GM19372 (cell line): ENCODE data around the gene SNRNP48.
A peak's percentile ranks its signal among the peaks of the same experiment; 100 is the strongest.

Experiments
- ATAC-seq: cut with Tn5 transposase; IDR thresholded peaks from one replicate; pipeline ENCODE4 v1.9.1; 2021; ENCODE audit warnings: mild to moderate bottlenecking, low read depth, moderate library complexity; ENCODE audit not compliant: unreplicated experiment

The SNRNP48 gene, protein sequence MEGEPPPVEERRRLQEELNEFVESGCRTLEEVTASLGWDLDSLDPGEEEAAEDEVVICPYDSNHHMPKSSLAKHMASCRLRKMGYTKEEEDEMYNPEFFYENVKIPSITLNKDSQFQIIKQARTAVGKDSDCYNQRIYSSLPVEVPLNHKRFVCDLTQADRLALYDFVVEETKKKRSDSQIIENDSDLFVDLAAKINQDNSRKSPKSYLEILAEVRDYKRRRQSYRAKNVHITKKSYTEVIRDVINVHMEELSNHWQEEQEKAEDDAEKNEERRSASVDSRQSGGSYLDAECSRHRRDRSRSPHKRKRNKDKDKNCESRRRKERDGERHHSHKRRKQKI

GRCh38 chr6:7589949-7590917 is at the start of gene SNRNP48:
SNRNP48 (plus strand) TSS chr6:7590198; CDS start chr6:7590258, 60 bp downstream.
- ATAC-seq = peak; percentile 98

DNA sequence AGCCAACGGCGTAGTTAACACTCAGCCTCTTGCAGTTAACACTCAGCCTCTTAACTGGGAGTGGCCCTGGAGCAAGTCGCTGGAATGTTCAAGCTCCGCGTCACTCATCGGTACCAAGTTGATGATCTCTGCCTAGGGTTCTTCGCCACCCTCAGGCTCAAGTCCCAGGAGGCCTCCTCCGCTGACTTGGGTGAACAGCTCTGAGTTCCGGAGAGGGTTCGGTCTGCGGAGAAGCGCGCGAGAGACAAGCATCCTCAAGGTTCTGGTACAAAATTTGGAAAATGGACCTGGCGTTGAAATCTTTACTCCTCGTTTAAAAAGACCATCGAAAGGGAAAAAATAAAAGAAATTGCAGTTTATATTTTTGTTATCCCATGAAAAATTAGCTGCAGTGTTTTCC is 49.4 kb upstream of the SNRNP48 start:
- no peak for ATAC-seq

DNA sequence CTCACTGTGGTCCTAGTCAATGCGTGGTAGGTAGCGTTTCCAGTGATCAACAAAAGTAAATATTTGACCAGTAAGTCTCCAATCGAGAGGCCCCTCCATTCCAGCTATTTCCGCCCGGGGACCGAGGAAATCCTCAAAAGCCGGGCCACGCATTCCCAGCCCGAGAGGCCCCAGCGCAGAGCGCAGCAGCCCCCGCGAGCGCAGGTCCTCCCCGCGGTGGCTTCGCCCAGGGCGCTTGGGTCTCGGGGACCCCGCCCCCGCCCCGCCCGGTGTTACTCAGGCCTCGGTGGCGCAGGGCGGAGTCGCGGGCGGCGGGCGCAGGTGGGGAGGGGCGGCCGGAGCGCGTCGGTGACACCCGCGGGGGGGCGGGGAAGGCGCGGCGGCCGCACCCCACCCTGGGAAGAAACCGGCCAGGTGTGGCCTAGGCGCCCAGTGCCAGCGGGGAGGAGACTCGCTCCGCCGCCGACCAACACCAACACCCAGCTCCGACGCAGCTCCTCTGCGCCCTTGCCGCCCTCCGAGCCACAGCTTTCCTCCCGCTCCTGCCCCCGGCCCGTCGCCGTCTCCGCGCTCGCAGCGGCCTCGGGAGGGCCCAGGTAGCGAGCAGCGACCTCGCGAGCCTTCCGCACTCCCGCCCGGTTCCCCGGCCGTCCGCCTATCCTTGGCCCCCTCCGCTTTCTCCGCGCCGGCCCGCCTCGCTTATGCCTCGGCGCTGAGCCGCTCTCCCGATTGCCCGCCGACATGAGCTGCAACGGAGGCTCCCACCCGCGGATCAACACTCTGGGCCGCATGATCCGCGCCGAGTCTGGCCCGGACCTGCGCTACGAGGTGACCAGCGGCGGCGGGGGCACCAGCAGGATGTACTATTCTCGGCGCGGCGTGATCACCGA is 48.6 kb upstream of the SNRNP48 start, which contains the start of gene DSP:
TSS of gene DSP (plus strand) at position 497 of the 890 bp plus-strand sequence. CDS start at position 742, 245 bp downstream.
- ATAC-seq = no peak

DNA sequence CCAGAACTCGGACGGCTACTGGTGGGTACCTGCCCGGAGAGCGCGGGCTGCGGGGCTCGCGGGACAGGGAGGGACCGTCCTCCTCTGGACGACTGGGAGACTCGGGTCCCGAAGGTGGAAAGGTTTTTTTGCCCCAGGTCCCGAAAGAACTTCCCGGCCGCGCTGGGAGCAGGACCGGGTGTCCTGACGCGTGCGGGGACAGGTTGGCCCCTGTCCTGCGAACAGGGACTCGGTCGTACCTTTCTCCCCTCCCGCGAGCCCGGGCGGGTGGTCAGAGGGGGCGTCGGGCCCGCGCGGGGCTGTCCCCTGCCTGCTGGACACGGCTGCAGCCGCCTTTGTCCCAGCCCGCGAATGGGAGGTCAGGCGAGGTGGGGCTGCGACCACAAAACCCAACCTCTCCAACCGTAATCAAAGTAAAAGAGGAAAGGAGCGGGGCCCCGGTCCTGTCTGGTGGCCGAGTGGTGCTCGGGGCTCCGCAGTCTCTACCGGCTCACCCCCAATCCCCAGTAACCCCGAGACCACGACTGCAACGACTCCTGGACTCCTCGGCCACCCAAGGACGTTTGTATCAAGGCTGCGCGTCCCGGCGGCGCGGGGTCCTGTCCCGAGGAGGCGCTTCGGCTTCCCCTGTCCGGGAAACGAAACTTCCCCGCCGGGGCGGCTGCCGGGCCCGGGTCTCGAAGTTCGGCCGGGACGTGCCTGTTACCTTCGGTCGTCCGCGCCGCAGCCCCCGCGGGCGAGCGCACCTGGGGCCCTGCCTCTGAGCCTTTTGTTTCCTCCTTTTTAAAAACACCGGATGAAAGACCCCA is 47.7 kb upstream of the SNRNP48 start:
- ATAC-seq = no peak

- ATAC-seq = no peak
Measured at GRCh38 chr6:7542874-7543624, 46.9 kb upstream of the SNRNP48 start.

DNA sequence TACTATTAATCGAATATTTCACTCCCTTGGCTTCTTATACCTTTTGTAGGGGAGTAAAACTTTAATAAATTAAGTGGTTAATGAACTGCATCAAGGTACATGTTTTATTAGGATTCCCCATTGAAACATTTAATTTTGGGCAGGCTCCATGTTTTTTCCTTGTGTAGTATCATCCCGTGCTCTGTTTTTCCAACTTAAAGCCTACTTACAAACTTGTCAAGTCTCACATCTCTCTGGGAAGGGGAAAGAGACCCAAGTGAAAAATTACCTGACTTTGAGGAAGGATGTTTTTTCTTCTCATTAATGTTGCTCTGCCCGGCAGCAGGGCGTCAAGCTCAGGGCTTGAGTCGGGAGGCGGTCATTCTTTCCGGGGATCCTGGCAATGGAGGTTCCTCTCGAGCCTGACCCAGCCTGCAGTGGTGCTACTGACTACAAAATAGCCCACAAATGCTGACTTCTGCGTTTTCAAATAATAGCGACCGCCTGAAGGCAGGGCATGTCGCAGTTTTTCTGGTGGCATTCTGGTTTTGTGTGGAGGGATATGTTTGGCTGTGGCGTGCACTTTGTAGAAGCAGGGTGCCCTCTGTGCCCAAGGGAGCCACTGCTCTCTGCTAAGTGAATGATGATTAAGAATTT is 46.1 kb upstream of the SNRNP48 start:
- ATAC-seq = no peak

- no peak for ATAC-seq
Measured at GRCh38 chr6:7544597-7544996, 45.4 kb upstream of the SNRNP48 start.

DNA sequence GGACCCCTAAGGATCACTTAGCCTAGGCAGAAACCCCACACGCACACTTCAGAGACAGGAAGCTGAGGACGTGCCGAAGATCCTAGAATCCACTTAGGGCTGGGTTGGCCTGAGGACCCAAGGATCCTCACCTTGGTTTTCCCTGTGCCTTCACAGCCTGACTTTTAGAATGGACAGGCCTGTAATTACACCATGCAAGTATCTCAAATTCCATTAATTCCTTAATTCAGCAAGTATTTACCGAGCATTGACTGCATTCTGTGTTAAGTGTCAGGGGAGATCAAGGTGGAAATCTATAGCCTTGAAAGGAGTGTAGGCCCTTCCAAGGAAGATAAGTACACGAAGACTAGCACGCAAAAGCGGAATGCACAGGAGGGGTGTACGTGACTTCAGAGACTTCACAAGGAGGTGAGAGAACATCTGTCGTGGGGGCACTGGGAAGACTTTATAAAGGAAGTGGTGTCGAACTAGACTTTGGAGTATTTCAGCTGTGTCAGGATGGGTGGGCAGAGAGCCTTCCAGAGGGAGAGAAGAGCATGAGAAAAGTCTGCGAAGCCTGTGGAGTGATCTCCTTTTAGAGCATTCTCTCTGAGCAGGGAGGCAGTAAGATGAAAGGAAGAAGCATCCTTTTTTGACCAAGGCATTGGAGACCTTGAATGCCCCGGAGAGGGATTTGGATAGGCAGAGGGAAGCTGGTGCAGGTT is 44.5 kb upstream of the SNRNP48 start:
- ATAC-seq = no peak

DNA sequence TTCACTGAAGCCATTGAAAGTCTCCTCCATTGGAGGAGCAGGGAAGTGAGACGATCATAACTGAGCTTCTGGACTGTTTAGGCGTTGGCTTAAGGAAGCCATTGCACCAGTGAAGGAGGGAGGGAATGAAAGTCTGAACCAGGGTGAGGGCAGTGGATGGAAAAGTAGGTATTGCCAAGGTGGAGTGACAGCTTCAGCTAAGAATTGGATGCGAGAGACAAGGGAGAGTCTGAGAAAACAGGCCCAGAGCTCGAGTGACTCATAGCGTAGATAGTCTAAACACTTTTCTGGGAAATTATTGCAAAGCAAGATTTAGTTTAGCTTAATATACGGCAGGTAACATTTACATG is 44.0 kb upstream of the SNRNP48 start:
- ATAC-seq = no peak

DNA sequence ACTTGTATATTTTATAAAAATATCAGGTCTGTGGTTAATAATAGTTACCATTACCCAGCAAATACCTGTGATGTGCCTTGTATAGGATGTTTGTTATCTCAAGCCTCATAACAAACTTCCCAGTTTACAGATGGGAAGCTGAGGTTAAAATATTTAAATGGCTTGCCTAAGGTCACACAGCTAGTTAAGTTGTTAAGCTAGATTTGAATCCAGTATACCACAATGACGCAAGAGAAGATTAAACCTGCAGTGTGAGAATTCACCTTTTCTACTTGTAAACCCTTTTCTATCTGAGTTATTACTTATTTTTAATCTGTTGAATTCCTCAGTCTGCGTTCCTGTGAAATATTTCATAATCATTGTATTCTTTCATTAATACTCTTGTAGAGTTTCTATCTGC is 43.6 kb upstream of the SNRNP48 start:
- ATAC-seq = no peak

GRCh38 chr6:7546896-7547295 is 43.1 kb upstream of the SNRNP48 start:
- no peak for ATAC-seq

GRCh38 chr6:7547315-7547714 is 42.7 kb upstream of the SNRNP48 start:
- no peak for ATAC-seq

DNA sequence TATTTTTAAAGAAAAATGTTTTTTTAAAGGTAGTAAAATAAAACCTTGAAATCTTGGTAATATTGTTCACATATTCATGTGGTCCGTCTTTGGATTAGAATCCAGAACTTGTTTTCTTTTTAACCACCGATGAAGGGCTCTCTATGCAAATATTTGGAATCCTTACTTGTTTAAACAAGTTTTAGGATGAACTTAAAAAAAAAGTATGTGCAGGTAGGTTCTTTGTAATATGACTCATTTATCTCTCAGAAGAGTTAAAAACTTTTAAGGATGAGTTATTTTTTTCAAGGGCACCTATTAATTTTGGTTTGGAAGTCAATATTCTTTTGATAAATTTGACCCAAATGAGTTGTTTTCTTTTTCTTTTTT is 39.6 kb upstream of the SNRNP48 start:
- ATAC-seq = no peak

- ATAC-seq = no peak
Measured at GRCh38 chr6:7554533-7555275, 35.3 kb upstream of the SNRNP48 start.

- ATAC-seq = no peak
Measured at GRCh38 chr6:7555671-7556070, 34.3 kb upstream of the SNRNP48 start.

DNA sequence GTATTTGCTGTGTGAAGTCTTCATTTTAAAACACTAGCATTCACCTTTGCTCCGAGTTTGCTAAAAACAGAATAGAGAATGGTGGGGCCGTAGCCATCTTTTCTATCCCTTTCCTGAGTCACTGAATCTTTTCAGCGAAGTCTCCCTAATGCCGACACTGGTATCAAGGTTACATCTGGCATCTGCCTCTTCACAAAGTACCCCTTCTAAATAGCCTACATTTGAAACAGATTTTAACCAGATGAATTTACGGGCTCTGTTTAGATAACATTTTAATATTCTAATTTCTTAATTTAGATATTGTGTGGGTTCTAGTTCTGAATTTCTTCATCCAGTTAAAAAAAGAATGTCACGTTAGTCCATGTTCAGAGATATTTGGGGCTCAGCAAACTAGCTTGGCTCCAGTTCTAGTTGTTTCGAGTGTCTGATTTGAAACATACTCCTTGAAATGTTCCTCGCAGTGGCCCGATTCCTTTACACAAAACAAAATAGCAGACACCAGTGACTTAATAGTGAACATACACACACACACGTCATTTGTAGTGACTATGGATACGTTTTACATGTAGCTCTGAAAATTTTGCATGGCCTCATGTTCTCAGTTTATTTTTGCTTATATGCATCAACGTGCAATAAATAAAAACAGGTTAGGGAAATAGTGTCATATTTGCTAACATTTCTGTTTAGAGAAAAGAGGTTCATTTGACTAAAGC is 33.4 kb upstream of the SNRNP48 start:
- ATAC-seq = no peak

DNA sequence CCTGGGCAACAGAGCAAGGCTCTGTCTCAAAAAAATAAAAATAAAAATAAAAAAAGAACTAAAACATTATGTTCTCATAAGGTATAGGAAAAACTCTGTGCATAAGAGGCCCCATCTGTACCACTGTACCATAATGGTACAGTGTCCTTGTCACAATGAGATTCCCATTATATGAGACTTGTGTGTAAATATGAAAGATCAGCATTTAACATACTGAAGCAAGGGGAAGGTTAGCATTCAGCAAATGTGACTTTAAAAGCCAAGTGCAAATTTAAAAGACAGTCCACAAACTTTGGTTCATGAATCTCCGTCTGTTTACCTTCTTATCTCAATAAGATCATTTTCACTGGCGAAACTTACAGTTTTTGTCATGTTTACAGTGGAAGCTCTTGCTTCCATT is 32.3 kb upstream of the SNRNP48 start:
- ATAC-seq = no peak
